Right atrium auricular region (tissue), 2 donors: ENCODE results near the gene ZSWIM5. TPM values are rescaled to one million over a fixed set of nuclear protein-coding genes. Genes with fewer than 3 reads are reported as not detected.
A peak's percentile ranks its signal among the peaks of the same experiment; 100 is the strongest.

Source experiments
- DNase-seq: peaks from one replicate; pipeline ENCODE4 v3.0.0-alpha.2; 2019; ENCODE audit warnings: low spot score
- H3K27ac ChIP-seq, 2 donors: fragments of 200-600 bp; sonication (generic); 1 replicate in 1 of 2; 2 replicates in 1 of 2; pipeline ENCODE4 v1.5.1; 2016 to 2019
- H3K27me3 ChIP-seq, 2 donors: fragments of 200-600 bp; sonication (generic); one replicate each; pipeline versions ENCODE4 v1.5.1 to v1.6.0; 2017 to 2019
- H3K36me3 ChIP-seq: fragments of 200-600 bp; sonication (generic); one replicate; pipeline ENCODE4 v1.5.1; 2016
- H3K4me1 ChIP-seq, 2 donors: fragments of 200-600 bp; sonication (generic); one replicate each; pipeline versions ENCODE4 v1.5.1 to v1.6.0; 2017 to 2019
- H3K4me3 ChIP-seq, 2 donors: fragments of 200-600 bp; sonication (generic); 1 replicate in 1 of 2; 2 replicates in 1 of 2; pipeline ENCODE4 v1.5.1; 2017 to 2019; ENCODE audit warnings: mild to moderate bottlenecking in 1 of 2, moderate library complexity in 1 of 2
- H3K9me3 ChIP-seq, 2 donors: fragments of 200-600 bp; sonication (generic); one replicate each; pipeline ENCODE4 v1.5.1; 2019
- total RNA-seq, 2 donors: library from RNA; depleted of rRNA; stranded (reverse); fragments of >200 nt; gene quantifications; one replicate each; pipeline ENCODE4 v1.1.0, GENCODE V29; 2016
- TF ChIP-seq, protein P1 (sequence below), 2 donors: fragments of 200-600 bp; sonication (generic); IDR thresholded peaks; one replicate each; pipeline ENCODE4 v1.5.1; 2019; ENCODE audit warnings: antibody characterized with exemption in 2 of 2

ZSWIM5 gene
- total RNA-seq, 2 donors from 2014 or later, result 1.2 to 1.7 TPM

DNA sequence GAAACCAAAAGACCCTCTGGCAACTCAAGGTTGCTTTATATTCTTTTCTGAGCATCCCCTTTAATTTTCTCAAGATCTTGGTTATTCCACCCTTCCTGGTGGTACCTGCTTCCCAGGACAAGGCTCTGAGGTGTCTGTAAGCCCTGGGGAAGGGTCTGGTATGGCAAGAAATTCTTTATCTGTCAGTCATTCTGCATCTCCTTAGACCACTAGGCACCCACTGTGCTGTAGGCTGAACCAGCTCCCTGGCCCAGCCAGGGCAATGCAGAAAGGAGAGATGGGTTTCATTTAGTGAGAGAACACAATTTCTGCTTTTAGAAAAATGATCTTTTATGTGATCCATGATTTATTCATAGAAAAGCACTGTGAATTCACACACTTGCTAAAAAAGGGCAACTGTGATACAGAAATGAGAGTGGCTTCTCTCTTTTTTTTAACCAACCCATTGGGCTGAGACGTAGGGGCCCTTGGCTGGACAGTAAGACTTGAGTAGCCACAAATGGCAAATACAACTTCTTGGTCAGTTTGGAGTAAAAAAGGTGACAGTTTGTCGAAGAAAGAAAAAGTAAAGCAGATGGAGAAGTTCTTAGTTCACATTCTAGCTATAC lies 190.2 kb downstream of the ZSWIM5 start:
- H3K27me3 ChIP-seq, result no peaks in the 10 kb centered on the region
- DNase-seq, result no peak
- H3K4me3 ChIP-seq, result no peak overlapping the region
- no peaks in the 10 kb centered on the region for H3K9me3 ChIP-seq
- H3K4me1 ChIP-seq, result peaks cover 0 to 27% of the 10 kb centered on the region in 2 donors
- H3K27ac ChIP-seq, result no peak overlapping the region
- TF ChIP-seq, protein P1, sequence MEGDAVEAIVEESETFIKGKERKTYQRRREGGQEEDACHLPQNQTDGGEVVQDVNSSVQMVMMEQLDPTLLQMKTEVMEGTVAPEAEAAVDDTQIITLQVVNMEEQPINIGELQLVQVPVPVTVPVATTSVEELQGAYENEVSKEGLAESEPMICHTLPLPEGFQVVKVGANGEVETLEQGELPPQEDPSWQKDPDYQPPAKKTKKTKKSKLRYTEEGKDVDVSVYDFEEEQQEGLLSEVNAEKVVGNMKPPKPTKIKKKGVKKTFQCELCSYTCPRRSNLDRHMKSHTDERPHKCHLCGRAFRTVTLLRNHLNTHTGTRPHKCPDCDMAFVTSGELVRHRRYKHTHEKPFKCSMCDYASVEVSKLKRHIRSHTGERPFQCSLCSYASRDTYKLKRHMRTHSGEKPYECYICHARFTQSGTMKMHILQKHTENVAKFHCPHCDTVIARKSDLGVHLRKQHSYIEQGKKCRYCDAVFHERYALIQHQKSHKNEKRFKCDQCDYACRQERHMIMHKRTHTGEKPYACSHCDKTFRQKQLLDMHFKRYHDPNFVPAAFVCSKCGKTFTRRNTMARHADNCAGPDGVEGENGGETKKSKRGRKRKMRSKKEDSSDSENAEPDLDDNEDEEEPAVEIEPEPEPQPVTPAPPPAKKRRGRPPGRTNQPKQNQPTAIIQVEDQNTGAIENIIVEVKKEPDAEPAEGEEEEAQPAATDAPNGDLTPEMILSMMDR (IDR thresholded peaks at IDR 0.05), result no peak
- H3K36me3 ChIP-seq, result no peaks in the 10 kb centered on the region

GRCh38 chr1:45015683-45016082 lies 190.7 kb downstream of the ZSWIM5 start:
- no peak overlapping the region for H3K4me3 ChIP-seq
- peaks cover 0 to 27% of the 10 kb centered on the region in 2 donors for H3K4me1 ChIP-seq
- H3K27ac ChIP-seq, result no peak overlapping the region
- H3K36me3 ChIP-seq, result no peaks in the 10 kb centered on the region
- no peak for DNase-seq
- no peaks in the 10 kb centered on the region for H3K9me3 ChIP-seq
- TF ChIP-seq, protein P1 (IDR thresholded peaks at IDR 0.05), result no peak
- no peaks in the 10 kb centered on the region for H3K27me3 ChIP-seq

- no peak overlapping the region for H3K27ac ChIP-seq
- TF ChIP-seq, protein P1 (IDR thresholded peaks at IDR 0.05), result peak; percentile 90 to 93
- H3K36me3 ChIP-seq, result peaks cover under 1% of the 10 kb centered on the region
These were observed 191.9 kb downstream of the ZSWIM5 start for GRCh38 chr1:45014321-45015028.

GRCh38 chr1:45013551-45014209 lies 192.7 kb downstream of the ZSWIM5 start:
- no peaks in the 10 kb centered on the region for H3K9me3 ChIP-seq
- peaks cover 0 to 41% of the 10 kb centered on the region in 2 donors for H3K4me1 ChIP-seq
- TF ChIP-seq, protein P1 (IDR thresholded peaks at IDR 0.05), result no peak
- H3K27ac ChIP-seq, result no peak overlapping the region
- DNase-seq, result peak; percentile 56
- H3K27me3 ChIP-seq, result no peaks in the 10 kb centered on the region
- no peak overlapping the region for H3K4me3 ChIP-seq
- H3K36me3 ChIP-seq, result peaks cover 9% of the 10 kb centered on the region

More at GRCh38 chr1:45014321-45015028, 191.9 kb downstream of the ZSWIM5 start:
- Histone ChIP-seq H3K4me1 (peaks cover 0 to 38% of the 10 kb centered on the region in 2 donors), H3K4me3 (no peak overlapping the region), H3K9me3 (no peaks in the 10 kb centered on the region), H3K27me3 (no peaks in the 10 kb centered on the region)
- peak; percentile 87 for DNase-seq

GRCh38 chr1:45012639-45013278 lies 193.6 kb downstream of the ZSWIM5 start:
- Histone ChIP-seq H3K9me3 (no peaks in the 10 kb centered on the region), H3K27ac (peak overlapping the region; percentile 68 to 84), H3K36me3 (peaks cover 18% of the 10 kb centered on the region), H3K4me3 (peak overlapping the region; percentile 45 to 98), H3K4me1 (peaks cover 0 to 41% of the 10 kb centered on the region in 2 donors), H3K27me3 (no peaks in the 10 kb centered on the region)
- TF ChIP-seq, protein P1 (IDR thresholded peaks at IDR 0.05), result no peak
- peak; percentile 83 for DNase-seq
